OCI-LY3 (cell line): ENCODE results near the gene CASP8AP2.

Experiments used
- EZH2phosphoT487 ChIP-seq: fragments of 200-600 bp; shearing (Covaris generic); IDR thresholded peaks from 2 replicates; pipeline ENCODE4 v1.6.1; 2018; ENCODE audit warnings: antibody characterized with exemption, mixed run types, low read depth
- TF ChIP-seq, protein P1 (sequence below): fragments of 200-600, 300-600 bp; sonication (generic); IDR thresholded peaks from 2 replicates; pipeline ENCODE4 v1.5.1; 2014; ENCODE audit warnings: antibody characterized with exemption, low read length, low read depth

DNA sequence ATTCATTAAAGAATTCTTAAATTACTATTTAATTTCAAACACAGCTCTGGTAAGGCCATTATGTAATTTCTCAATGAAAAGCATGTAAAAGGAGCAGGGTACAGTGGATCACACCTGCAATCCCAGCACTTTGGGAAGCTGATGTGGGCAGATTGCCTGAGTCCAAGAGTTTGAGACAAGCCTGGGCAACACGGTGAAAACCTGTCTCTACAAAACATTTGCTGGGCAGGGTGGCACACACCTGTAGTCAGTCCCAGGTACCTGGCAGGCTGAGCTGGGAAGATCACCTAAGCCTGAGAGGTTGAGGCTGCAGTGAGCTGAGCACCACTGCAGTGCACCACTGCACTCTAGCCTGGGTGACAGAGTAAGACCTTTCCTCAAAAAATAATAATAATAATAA is 47.5 kb upstream of the CASP8AP2 start:
- TF ChIP-seq, protein P1, sequence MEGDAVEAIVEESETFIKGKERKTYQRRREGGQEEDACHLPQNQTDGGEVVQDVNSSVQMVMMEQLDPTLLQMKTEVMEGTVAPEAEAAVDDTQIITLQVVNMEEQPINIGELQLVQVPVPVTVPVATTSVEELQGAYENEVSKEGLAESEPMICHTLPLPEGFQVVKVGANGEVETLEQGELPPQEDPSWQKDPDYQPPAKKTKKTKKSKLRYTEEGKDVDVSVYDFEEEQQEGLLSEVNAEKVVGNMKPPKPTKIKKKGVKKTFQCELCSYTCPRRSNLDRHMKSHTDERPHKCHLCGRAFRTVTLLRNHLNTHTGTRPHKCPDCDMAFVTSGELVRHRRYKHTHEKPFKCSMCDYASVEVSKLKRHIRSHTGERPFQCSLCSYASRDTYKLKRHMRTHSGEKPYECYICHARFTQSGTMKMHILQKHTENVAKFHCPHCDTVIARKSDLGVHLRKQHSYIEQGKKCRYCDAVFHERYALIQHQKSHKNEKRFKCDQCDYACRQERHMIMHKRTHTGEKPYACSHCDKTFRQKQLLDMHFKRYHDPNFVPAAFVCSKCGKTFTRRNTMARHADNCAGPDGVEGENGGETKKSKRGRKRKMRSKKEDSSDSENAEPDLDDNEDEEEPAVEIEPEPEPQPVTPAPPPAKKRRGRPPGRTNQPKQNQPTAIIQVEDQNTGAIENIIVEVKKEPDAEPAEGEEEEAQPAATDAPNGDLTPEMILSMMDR: no peak
- TF ChIP-seq EZH2phosphoT487: no peak
